Right lobe of liver (tissue), 6 donors: ENCODE data around the gene HEXB. TPM values are rescaled to one million over a fixed set of nuclear protein-coding genes. Genes with fewer than 3 reads are reported as not detected.

Experiments
- ATAC-seq, 4 donors: fragments of 200-7000 bp; cut with Tn5 transposase; one replicate each; pipeline ENCODE4 v1.9.1; 2020; ENCODE audit warnings: mild to moderate bottlenecking in 4 of 4, moderate library complexity in 4 of 4
- DNase-seq, 3 donors: peaks; one replicate each; pipeline ENCODE4 v3.0.0-alpha.2; 2020
- H3K27ac ChIP-seq, 3 donors: fragments of 200-600 bp; one replicate each; pipeline ENCODE4 v1.8.0; 2022
- H3K27me3 ChIP-seq, 2 donors: fragments of 200-600 bp; one replicate each; pipeline ENCODE4 v1.8.0; 2022
- H3K36me3 ChIP-seq, 4 donors: fragments of 200-600 bp; sonication (generic) in 1 of 4; one replicate each; pipeline versions ENCODE4 v1.5.1 to v1.8.0; 2017 to 2022; ENCODE audit warnings: control low read depth in 1 of 4
- H3K4me1 ChIP-seq, 4 donors: fragments of 200-600 bp; sonication (generic) in 1 of 4; one replicate each; pipeline versions ENCODE4 v1.5.1 to v1.8.0; 2017 to 2022; ENCODE audit warnings: control low read depth in 1 of 4
- H3K4me3 ChIP-seq, 3 donors: fragments of 200-600 bp; one replicate each; pipeline ENCODE4 v1.8.0; 2022
- H3K9me3 ChIP-seq, 4 donors: fragments of 200-600 bp; sonication (generic) in 1 of 4; one replicate each; pipeline versions ENCODE4 v1.5.1 to v1.8.0; 2017 to 2022; ENCODE audit warnings: control low read depth in 1 of 4
- CTCF ChIP-seq, 4 donors: fragments of 200-600 bp in 3 of 4; fragments of 450-650 bp in 1 of 4; IDR thresholded peaks; one replicate each; pipeline versions ENCODE4 v1.5.1 to v1.8.0; 2016 to 2022; ENCODE audit warnings: antibody characterized with exemption in 4 of 4, mild to moderate bottlenecking in 2 of 4
- POLR2A ChIP-seq: fragments of 450-650 bp; IDR thresholded peaks from one replicate; pipeline ENCODE4 v1.6.1; 2017; ENCODE audit warnings: antibody characterized with exemption, mild to moderate bottlenecking
- WGBS: methylation state at CpG from one replicate; pipeline ENCODE4 v1.1.6; 2018; ENCODE audit warnings: low coverage, low lambda C conversion rate; ENCODE audit not compliant: insufficient coverage; ENCODE audit errors: missing lambda C conversion rate; 5-methylcytosine and 5-hydroxymethylcytosine counted together
- intact Hi-C, 2 donors: fragments of 100-400 bp; cut with DNase I; formaldehyde crosslinking; loops; one replicate each; pipeline versions ENCODE4 v1.11.2 to v1.14.1; 2022
- total RNA-seq, 6 experiments: library from RNA; depleted of rRNA in 2 of 6; stranded (reverse); fragments of >200 nt in 2 of 6; fragmentation: NEBNext Ultra II Directional in 3 of 6; extraction: Animal tissue kit (Norgen Biotek cat#: 25700) in 3 of 6; gene quantifications; one replicate each; pipeline versions ENCODE4 v1.1.0 to v1.2.4, GENCODE V29; 2016 to 2023
- donor health status: DM: no; HTN: yes; CAD: no.
- donor health status: DM: no; HTN: no; CAD: no.
- donor health status: DM: no; HTN: no; CAD: no.
- donor health status: DM: no; HTN: yes; CAD: no.
- donor health status: DM: no; HTN: yes; CAD: no.

Gene HEXB
- total RNA-seq, 6 experiments from 2014 or later: 67.8 to 174 (median 121) TPM

- intact Hi-C loops: no loop called here
- Histone ChIP-seq H3K27ac (no peak overlapping the region), H3K4me3 (no peak overlapping the region), H3K9me3 (no peaks in the 10 kb centered on the region), H3K27me3 (no peaks in the 10 kb centered on the region), H3K36me3 (no peaks in the 10 kb centered on the region), H3K4me1 (no peaks in the 10 kb centered on the region)
- no peak for DNase-seq
- no peak for TF ChIP-seq CTCF (IDR thresholded peaks at IDR 0.05)
- TF ChIP-seq POLR2A: no peak
- ATAC-seq: no peak
- WGBS: 47% methylated on average over 3 of the region's 5 CpGs
Measured at GRCh38 chr5:74653991-74654390, 31.0 kb upstream of the HEXB start.

- Histone ChIP-seq H3K9me3 (no peaks in the 10 kb centered on the region), H3K4me1 (no peaks in the 10 kb centered on the region), H3K27me3 (no peaks in the 10 kb centered on the region), H3K36me3 (no peaks in the 10 kb centered on the region), H3K4me3 (no peak overlapping the region), H3K27ac (no peak overlapping the region)
- intact Hi-C loops: no loop called here
- ATAC-seq (no peak), DNase-seq (no peak)
- TF ChIP-seq POLR2A (no peak), CTCF (IDR thresholded peaks at IDR 0.05) (no peak)
- WGBS: 70% methylated on average over 6 of the region's 6 CpGs
Measured at GRCh38 chr5:74655206-74655605, 29.8 kb upstream of the HEXB start.

- DNase-seq (no peak), ATAC-seq (no peak)
- Histone ChIP-seq H3K9me3 (no peaks in the 10 kb centered on the region), H3K27ac (no peak overlapping the region), H3K36me3 (no peaks in the 10 kb centered on the region), H3K4me3 (no peak overlapping the region), H3K4me1 (no peaks in the 10 kb centered on the region), H3K27me3 (no peaks in the 10 kb centered on the region)
- intact Hi-C loops: no loop called here
- no peak for TF ChIP-seq CTCF (IDR thresholded peaks at IDR 0.05)
- TF ChIP-seq POLR2A: no peak
Measured at GRCh38 chr5:74655716-74656115, 29.3 kb upstream of the HEXB start.

- ATAC-seq (no peak), DNase-seq (no peak)
- Histone ChIP-seq H3K27me3 (no peaks in the 10 kb centered on the region), H3K9me3 (no peaks in the 10 kb centered on the region), H3K4me3 (no peak overlapping the region), H3K27ac (no peak overlapping the region), H3K4me1 (no peaks in the 10 kb centered on the region), H3K36me3 (no peaks in the 10 kb centered on the region)
- TF ChIP-seq POLR2A: no peak
- TF ChIP-seq CTCF (IDR thresholded peaks at IDR 0.05): no peak
- intact Hi-C loops: no loop called here
- 75% methylated on average over 2 of the region's 2 CpGs for WGBS
Measured at GRCh38 chr5:74657165-74657564, 27.9 kb upstream of the HEXB start.

- Histone ChIP-seq H3K27me3 (no peaks in the 10 kb centered on the region), H3K36me3 (no peaks in the 10 kb centered on the region), H3K9me3 (no peaks in the 10 kb centered on the region), H3K4me1 (no peaks in the 10 kb centered on the region), H3K4me3 (no peak overlapping the region), H3K27ac (no peak overlapping the region)
- 65% methylated on average over 2 of the region's 3 CpGs for whole genome bisulfite sequencing
- TF ChIP-seq POLR2A (no peak), CTCF (IDR thresholded peaks at IDR 0.05) (no peak)
- DNase-seq (no peak), ATAC-seq (no peak)
- intact Hi-C loops: no loop called here
Measured at GRCh38 chr5:74659172-74659571, 25.9 kb upstream of the HEXB start.
